SIG-M5 treated with dmso at 0.1 percent for 504 hours (cell line): ENCODE measurements around the gene L3MBTL4.

Experiments used
- DNase-seq: peaks from one replicate; lab custom pipeline; 2025; ENCODE audit not compliant: unreplicated experiment; lab: John Stamatoyannopoulos, UW

The L3MBTL4 gene

GRCh38 chr18:6366776-6367175 lies 47.9 kb downstream of the L3MBTL4 start:
- no peak for DNase-seq

GRCh38 chr18:6365385-6365784 lies 49.3 kb downstream of the L3MBTL4 start:
- DNase-seq = no peak

DNA sequence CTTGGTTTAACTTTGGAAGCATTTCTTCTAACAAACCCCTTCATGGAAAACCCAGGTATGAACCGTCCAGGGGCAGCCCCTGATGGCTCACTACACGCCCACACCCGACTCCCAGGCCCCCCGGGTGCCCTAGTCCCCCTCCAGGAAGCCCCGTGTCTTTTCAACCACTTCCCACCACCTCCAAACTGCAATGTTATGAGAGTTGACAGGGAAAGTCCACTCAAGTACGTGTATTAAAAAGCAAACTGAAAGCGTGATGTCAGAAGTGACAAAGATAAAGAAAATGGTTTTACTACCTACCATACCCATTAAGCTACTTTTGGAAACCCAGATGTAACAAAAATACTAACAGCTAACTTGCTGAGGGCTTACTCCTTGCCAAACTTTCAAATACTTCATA lies 51.5 kb downstream of the L3MBTL4 start:
- DNase-seq = no peak

DNA sequence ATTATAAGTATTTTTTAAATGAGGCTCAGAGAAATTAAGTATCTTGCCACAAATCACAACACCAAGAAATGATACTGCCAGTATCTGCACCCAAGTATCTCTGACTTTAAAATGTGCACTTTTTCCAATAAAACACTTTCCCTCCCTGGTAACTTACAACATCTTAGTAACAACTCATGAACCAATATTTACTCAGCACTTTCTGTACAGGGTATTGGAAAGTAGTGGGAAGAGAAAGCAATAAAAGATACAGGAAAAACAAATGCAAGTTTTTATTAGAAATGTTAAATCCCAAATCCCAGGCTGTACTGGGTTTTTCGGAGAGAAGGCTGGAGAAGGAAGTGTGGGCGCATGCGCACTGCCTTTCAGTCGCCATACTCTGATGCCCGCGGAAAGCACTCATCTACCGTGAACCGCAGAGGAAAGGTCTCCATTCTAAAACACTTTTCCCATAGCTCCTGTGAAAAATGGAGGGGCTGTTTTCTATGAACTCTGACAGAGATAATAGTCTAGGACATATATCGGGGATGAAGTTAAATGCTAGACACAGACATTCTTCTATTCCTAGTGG lies 52.1 kb downstream of the L3MBTL4 start:
- DNase-seq = no peak

DNA sequence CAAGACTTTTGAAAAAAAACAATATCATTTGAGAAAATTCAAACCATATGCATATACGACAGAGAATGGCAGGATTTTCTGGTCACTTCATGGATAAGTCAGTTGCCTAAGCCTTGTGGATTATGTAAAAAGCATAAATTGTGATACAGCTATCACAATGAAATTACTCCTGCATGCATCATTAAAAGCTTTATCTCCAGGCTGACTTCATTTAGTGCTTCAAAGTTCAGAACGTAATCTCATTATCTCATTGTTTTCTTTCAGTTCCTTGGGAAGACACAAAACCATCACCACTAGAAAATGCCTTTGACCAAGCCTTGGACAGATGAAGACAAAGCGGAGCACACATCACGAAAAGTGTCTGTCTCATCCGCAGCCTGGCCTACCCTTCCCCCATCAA lies 57.0 kb downstream of the L3MBTL4 start:
- no peak for DNase-seq

DNA sequence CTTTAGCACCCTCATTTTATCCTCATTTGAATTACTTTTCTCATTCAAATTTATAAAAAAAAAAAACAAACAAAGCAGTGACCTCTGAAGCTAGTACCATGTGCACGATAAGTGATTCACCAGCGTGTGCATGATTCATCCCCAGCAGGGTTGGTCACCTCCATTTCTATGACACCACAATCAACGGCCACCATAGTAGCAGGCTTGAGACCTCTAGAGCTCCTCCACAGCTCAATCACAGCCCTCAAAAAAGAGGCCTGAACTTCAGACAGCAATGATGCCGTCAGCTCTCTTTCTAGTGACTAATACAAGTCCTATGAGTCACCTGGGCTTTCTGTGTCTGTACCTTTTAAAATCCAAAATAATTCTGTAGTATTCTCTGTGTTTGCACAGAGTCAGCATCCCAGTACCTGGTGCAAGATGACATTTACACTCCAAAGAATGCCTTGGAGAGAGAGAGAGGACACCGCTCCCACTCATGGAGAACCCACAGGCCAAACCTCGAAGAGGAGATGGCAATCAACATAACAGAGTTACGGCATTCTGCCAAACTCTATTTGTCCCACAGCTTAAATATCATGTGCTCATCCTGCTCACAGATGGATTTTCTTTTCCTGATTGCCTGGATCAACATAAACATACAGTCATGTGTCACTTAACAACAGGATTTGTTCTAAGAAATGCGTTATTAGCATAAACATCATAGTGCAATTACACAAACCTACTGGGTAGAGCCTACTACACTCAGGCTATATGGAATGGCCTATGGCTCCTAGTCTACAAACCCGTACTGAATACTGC lies 58.7 kb downstream of the L3MBTL4 start:
- no peak for DNase-seq

DNA sequence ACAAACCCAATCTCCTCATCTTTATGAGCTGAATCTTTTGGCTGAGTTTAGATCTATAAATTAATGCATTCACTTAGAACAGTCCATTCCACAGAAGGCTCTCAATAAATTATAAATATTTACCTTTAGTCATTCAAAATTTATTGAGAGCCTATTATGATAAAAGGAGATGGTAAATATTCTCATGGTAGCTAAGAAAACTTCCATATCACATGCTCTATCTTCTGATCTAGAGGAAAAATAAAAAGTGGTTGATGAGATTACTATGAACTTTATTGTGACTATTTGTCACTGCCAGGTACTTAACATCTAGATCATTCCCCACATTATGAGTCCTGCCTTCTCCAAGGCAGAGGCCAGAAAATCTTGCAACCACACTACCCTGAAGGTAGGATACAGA lies 62.4 kb downstream of the L3MBTL4 start:
- no peak for DNase-seq

GRCh38 chr18:6342990-6343389 lies 71.7 kb downstream of the L3MBTL4 start:
- no peak for DNase-seq

DNA sequence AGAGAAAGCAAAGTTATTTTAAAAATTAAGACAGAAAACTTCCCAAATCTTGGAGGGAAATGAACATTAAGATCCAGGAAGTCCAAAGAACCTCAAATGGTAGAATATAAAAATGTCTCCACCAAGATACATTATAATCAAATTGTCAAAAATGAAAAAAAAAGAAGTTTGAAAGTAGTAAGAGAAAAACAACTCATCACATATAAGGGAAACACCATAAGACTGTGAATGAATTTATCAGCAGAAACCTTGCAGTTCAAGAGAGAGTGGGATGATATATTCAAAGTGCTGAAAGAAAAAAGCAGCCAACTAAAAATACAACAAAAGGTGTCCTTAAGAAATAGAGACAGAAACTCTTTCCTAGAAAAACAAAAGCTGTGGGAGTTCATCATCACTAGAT lies 73.0 kb downstream of the L3MBTL4 start:
- no peak for DNase-seq

- DNase-seq = no peak
Observed at GRCh38 chr18:6341303-6341702, 73.4 kb downstream of the L3MBTL4 start.

DNA sequence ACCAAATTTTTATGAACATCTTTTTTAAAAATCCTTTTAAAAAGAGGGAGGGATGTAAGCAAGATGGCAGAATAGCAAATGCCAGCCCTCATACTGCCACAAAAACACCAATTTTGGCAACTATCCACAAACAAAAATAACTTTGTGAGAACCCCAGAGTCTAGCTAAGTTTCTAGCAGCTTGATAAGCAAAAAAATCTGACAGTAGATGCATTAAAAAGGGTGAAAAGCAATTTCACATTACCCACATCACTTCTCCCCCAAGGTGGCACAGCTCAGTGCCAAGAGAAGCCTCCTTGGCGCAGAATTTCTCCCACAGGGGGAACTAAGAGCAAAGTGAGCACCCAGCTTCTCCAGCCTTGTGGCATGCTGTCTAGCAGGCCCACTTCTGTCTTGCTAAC lies 74.6 kb downstream of the L3MBTL4 start:
- DNase-seq = no peak

GRCh38 chr18:6336239-6336638 lies 78.5 kb downstream of the L3MBTL4 start:
- DNase-seq = no peak

DNA sequence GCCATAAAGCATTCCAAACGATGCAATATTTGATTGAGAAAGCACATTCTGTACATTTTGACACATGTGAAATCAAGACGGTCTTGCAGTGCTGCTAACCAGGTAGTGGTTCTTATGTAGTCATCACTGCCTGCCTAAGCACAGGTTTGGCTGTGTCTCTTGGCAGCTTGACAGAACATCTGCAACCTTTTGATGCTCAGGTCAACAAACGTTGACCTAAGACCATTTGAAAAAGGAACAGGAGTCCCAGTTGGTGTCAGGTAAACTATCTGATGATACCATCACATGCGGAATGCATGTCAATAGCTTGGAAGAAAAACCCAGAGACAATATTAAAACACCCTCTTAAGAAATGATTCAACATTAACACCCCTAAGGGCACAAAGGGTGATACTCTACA lies 80.7 kb downstream of the L3MBTL4 start:
- no peak for DNase-seq

DNA sequence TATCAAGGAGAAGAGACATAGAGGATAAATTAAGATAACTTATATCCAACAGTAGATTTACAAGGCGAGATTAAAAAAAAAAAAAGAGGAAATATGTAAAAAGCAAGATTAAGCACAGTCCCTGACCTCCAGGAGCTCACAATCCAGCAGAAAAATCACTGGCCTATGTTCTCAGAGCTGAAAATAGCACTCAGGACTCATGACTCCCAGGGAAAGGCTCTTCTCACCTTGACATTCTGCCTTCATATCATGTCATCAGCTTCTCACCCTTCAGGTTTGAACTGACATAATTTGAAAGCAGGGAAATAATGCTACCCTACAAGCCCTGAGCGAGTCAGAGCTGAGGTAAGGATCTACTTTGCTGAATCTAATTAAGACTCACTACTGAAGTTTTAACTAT lies 82.8 kb downstream of the L3MBTL4 start:
- no peak for DNase-seq

- no peak for DNase-seq
Observed at GRCh38 chr18:6330786-6331185, 83.9 kb downstream of the L3MBTL4 start.

DNA sequence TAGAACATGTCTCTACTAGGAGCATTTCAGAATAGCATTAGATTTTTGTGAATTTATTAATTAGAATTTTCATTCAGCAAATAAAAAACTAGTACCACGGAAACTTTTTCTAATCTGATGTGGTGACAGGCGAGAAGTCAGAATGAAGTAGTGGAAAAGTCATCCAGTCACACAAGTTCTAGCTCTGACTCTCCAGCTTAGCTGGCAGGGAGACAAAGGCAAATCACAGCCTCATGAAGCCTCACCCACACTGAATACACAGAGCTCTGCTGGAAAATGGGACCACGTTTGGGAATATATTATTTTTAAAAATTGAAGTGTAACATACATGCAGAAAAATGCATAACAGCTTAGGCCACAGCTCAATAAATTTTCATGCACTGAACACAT lies 86.1 kb downstream of the L3MBTL4 start:
- DNase-seq = no peak

GRCh38 chr18:6327895-6328620 lies 86.7 kb downstream of the L3MBTL4 start:
- no peak for DNase-seq

GRCh38 chr18:6327485-6327884 lies 87.2 kb downstream of the L3MBTL4 start:
- no peak for DNase-seq

DNA sequence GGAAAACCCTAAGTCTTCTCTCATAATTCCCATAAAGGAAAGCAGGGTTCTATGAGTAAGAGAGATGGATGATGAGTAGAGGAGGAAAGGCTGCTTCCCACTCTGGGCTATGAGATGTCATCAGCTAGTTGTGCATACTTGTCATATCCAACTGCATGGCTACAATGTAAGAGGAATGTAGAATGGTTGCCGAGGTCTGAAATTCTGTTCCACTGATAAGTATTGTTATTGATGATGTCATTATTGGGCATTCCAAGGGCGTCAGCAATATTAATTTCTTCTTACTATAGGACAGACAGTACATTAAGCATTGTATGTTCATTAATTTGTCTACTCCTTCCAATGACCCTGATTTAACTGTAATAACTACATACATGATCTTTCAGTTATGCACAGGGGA lies 88.1 kb downstream of the L3MBTL4 start:
- DNase-seq = no peak

DNA sequence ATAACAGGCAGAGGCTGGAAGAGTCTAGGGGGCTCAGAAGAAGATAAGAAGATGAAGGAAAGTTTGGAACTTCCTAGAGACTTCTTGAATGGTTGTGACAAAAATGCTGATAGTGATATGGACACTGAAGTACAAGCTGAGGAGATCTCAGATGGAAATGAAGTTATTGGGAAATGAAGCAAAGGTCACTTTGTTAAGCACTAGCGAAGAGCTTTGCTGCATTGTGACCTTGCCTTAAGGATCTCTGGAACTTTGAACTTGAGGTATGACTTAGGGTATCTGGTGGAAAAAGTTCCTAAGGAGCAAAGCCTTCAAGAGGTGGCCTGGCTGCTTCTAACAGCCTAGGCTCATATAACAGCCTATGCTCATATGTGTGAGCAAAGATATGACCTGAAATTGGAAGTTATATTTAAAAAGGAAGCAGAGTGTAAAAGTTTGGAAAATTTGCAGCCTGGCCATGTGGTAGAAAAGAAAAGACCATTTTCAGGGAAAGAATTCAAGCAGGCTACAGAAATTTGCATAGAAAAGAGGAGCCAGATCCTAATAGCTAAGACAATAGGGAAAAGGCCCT lies 91.3 kb downstream of the L3MBTL4 start:
- no peak for DNase-seq

DNA sequence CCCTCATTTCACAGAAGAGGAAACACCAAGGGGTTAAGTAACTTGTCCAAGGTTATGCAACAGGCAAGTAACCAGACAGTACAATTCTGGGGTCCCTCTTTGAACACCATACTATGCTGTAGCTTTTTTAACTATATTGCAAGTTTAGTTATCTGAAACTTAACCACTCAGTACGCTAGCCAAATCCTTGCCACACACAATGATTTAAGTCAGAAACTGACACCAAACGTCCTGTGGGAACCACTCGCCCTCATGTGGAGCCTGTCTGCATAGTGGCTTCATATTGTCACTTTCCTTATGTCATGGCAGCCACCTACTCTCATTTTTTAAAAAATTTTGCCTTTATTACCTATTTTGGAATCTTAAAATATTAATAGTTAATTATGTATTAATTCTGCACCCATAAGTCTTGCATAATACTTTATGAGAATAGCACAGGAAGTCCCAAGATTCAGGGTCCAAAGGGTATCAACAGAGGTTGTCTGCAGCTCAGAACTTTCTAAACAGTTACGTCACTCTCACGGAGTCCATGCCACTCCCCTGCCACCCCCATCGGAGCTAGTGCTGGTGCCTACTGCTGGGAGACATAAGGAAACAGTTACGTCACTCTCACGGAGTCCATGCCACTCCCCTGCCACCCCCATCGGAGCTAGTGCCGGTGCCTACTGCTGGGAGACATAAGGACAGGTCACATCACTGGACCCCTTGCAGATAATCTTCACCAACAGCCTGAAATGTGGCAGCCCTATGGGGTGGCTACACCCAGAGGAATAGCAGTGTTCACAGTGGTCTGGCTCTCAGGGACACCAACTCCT lies 99.0 kb downstream of the L3MBTL4 start:
- DNase-seq = no peak
